GM23248 (cell line): ENCODE measurements around the gene EFEMP2.
"Not testable (repeated sequence)": the region's sequence is repeated elsewhere in the genome, so short reads cannot be mapped to it uniquely, and the experiment has no call there.

ENCODE experiments used
- EZH2 ChIP-seq: fragments of 200-600 bp; sonication (generic); IDR thresholded peaks from 2 replicates; pipeline ENCODE4 v1.6.1; 2018; ENCODE audit warnings: antibody characterized with exemption, mild to moderate bottlenecking; ENCODE audit not compliant: insufficient read depth, poor library complexity, severe bottlenecking
- EZH2phosphoT487 ChIP-seq: fragments of 200-600 bp; sonication (generic); IDR thresholded peaks from 2 replicates; pipeline ENCODE4 v1.6.1; 2018; ENCODE audit warnings: antibody characterized with exemption, moderate library complexity, mild to moderate bottlenecking, low read depth; ENCODE audit not compliant: insufficient read depth

GRCh38 chr11:65892137-65892540, 19.5 kb upstream of the EFEMP2 start:
- not testable (repeated sequence) for TF ChIP-seq EZH2phosphoT487, EZH2
